ENCODE data around the gene MCF2L. TPM values are rescaled to one million over a fixed set of nuclear protein-coding genes. Genes with fewer than 3 reads are reported as not detected.

MCF2L gene
- total RNA-seq, 2 experiments from 2014 or later, result 2.8 to 16.4 TPM

GRCh38 chr13:113069861-113070805 is 101.1 kb downstream of the MCF2L start:
- intact Hi-C loops (cut with micrococcal nuclease; ENCODE audit: unreplicated experiment), result no loop called here
- no peak overlapping the region for H3K27ac ChIP-seq (ENCODE audit: low read depth, low read length, poor library complexity, severe bottlenecking)
- no peak overlapping the region for H3K4me2 ChIP-seq (ENCODE audit: low read length)
- no peak overlapping the region for H3K4me3 ChIP-seq (ENCODE audit: low read depth, low read length, poor library complexity, severe bottlenecking)
- TF ChIP-seq CTCF (conservative IDR thresholded peaks at IDR 0.05; ENCODE audit: low read length) (no peak), EZH2phosphoT487 (IDR thresholded peaks at IDR 0.05; ENCODE audit: borderline replicate concordance, low read depth, low read length) (no peak)
- no peaks in the 10 kb centered on the region for H3K9me3 ChIP-seq (ENCODE audit: low read length)
- H4K20me1 ChIP-seq (ENCODE audit: insufficient read depth, low read length), result no peaks in the 10 kb centered on the region
- ChIA-PET CTCF (ENCODE audit: unreplicated experiment) (no interaction called here), POLR2A (interaction anchor here (0.6 kb wide), 1 partner anchor 310 kb away, joined by 3 read pairs; no protein-coding TSS in a partner anchor)
- no peaks in the 10 kb centered on the region for H3K36me3 ChIP-seq (ENCODE audit: insufficient read depth, low read length)
- H3K4me1 ChIP-seq (ENCODE audit: insufficient read depth, low read length, poor library complexity, severe bottlenecking), result no peaks in the 10 kb centered on the region
- no TSS peak for BruUV-seq (replicated peaks)
- H3K9me2 ChIP-seq (ENCODE audit: insufficient read depth, low read length), result no peaks in the 10 kb centered on the region
- H3K79me2 ChIP-seq (ENCODE audit: insufficient read depth, low read depth, low read length), result no peaks in the 10 kb centered on the region
- H2AFZ ChIP-seq (ENCODE audit: low read length), result no peak overlapping the region
- no peak for DNase-seq (ENCODE audit: low spot score)

- H2AFZ ChIP-seq (ENCODE audit: low read length), result no peak overlapping the region
- DNase-seq (ENCODE audit: low spot score), result no peak
- CTCF ChIA-PET (ENCODE audit: unreplicated experiment), result no interaction called here
- no peaks in the 10 kb centered on the region for H4K20me1 ChIP-seq (ENCODE audit: insufficient read depth, low read length)
- no peak overlapping the region for H3K27ac ChIP-seq (ENCODE audit: low read depth, low read length, poor library complexity, severe bottlenecking)
- H3K4me1 ChIP-seq (ENCODE audit: insufficient read depth, low read length, poor library complexity, severe bottlenecking), result no peaks in the 10 kb centered on the region
- no peak overlapping the region for H3K4me3 ChIP-seq (ENCODE audit: low read depth, low read length, poor library complexity, severe bottlenecking)
- no peaks in the 10 kb centered on the region for H3K9me2 ChIP-seq (ENCODE audit: insufficient read depth, low read length)
- intact Hi-C loops (cut with micrococcal nuclease; ENCODE audit: unreplicated experiment), result no loop called here
- H3K79me2 ChIP-seq (ENCODE audit: insufficient read depth, low read depth, low read length), result no peaks in the 10 kb centered on the region
- H3K36me3 ChIP-seq (ENCODE audit: insufficient read depth, low read length), result no peaks in the 10 kb centered on the region
- H3K4me2 ChIP-seq (ENCODE audit: low read length), result no peak overlapping the region
- POLR2A ChIA-PET, result no interaction called here
- no peaks in the 10 kb centered on the region for H3K9me3 ChIP-seq (ENCODE audit: low read length)
- TF ChIP-seq EZH2phosphoT487 (IDR thresholded peaks at IDR 0.05; ENCODE audit: borderline replicate concordance, low read depth, low read length) (no peak), CTCF (conservative IDR thresholded peaks at IDR 0.05; ENCODE audit: low read length) (no peak)
- no TSS peak for BruUV-seq (replicated peaks)
Observed at GRCh38 chr13:113070855-113071254, 101.8 kb downstream of the MCF2L start.

- CTCF ChIA-PET (ENCODE audit: unreplicated experiment), result no interaction called here
Observed at GRCh38 chr13:113072376-113072775, 103.4 kb downstream of the MCF2L start.

More at GRCh38 chr13:113072376-113072775, 103.4 kb downstream of the MCF2L start:
- POLR2A ChIA-PET, result interaction anchor here (0.6 kb wide), 1 partner anchor 11 kb away, joined by 3 read pairs; no protein-coding TSS in a partner anchor
- no peaks in the 10 kb centered on the region for H3K79me2 ChIP-seq (ENCODE audit: insufficient read depth, low read depth, low read length)
- H3K4me3 ChIP-seq (ENCODE audit: low read depth, low read length, poor library complexity, severe bottlenecking), result no peak overlapping the region
- no peaks in the 10 kb centered on the region for H3K9me2 ChIP-seq (ENCODE audit: insufficient read depth, low read length)
- H3K27ac ChIP-seq (ENCODE audit: low read depth, low read length, poor library complexity, severe bottlenecking), result no peak overlapping the region
- no peak overlapping the region for H2AFZ ChIP-seq (ENCODE audit: low read length)
- no peaks in the 10 kb centered on the region for H3K4me1 ChIP-seq (ENCODE audit: insufficient read depth, low read length, poor library complexity, severe bottlenecking)
- H3K4me2 ChIP-seq (ENCODE audit: low read length), result no peak overlapping the region
- H4K20me1 ChIP-seq (ENCODE audit: insufficient read depth, low read length), result no peaks in the 10 kb centered on the region
- intact Hi-C loops (cut with micrococcal nuclease; ENCODE audit: unreplicated experiment), result no loop called here
- TF ChIP-seq CTCF (conservative IDR thresholded peaks at IDR 0.05; ENCODE audit: low read length) (no peak), EZH2phosphoT487 (IDR thresholded peaks at IDR 0.05; ENCODE audit: borderline replicate concordance, low read depth, low read length) (no peak)
- no peaks in the 10 kb centered on the region for H3K9me3 ChIP-seq (ENCODE audit: low read length)
- no peak for DNase-seq (ENCODE audit: low spot score)
- no TSS peak for BruUV-seq (replicated peaks)
- H3K36me3 ChIP-seq (ENCODE audit: insufficient read depth, low read length), result no peaks in the 10 kb centered on the region

All from OCI-LY7 (cell line).